Natural killer cell (primary cell): ENCODE results near the gene CEACAM5. TPM values are rescaled to one million over a fixed set of nuclear protein-coding genes. Genes with fewer than 3 reads are reported as not detected.
"Not testable (repeated sequence)": the region's sequence is repeated elsewhere in the genome, so short reads cannot be mapped to it uniquely, and the experiment has no call there.

Source experiments
- ATAC-seq, 3 donors: fragments of 150-1000 bp in 2 of 3; fragments of 200-7000 bp in 1 of 3; cut with Tn5 transposase; 1 replicate in 1 of 3; 2 replicates in 2 of 3; pipeline ENCODE4 v1.10.0; 2021; ENCODE audit warnings: mild to moderate bottlenecking in 2 of 3, moderate library complexity in 2 of 3
- DNase-seq, 2 donors: peaks; one replicate each; pipeline versions ENCODE4 v3.0.0 to v3.0.0-alpha.2; 2013 to 2021; ENCODE audit warnings: mixed read lengths in 1 of 2
- H3K27ac ChIP-seq: one replicate; pipeline ENCODE4 v1.5.1; 2013; ENCODE audit warnings: mild to moderate bottlenecking, low read length
- H3K27me3 ChIP-seq: one replicate; pipeline ENCODE4 v1.6.1; 2013; ENCODE audit warnings: low read length; ENCODE audit not compliant: control insufficient read depth, insufficient read depth
- H3K36me3 ChIP-seq: one replicate; pipeline ENCODE4 v1.6.1; 2013; ENCODE audit warnings: low read length; ENCODE audit not compliant: control insufficient read depth, insufficient read depth
- H3K4me1 ChIP-seq: one replicate; pipeline ENCODE4 v1.6.1; 2013; ENCODE audit warnings: low read length; ENCODE audit not compliant: control insufficient read depth, insufficient read depth
- H3K4me3 ChIP-seq: one replicate; pipeline ENCODE4 v1.5.1; 2013; ENCODE audit warnings: low read length
- H3K9me3 ChIP-seq: one replicate; pipeline ENCODE4 v1.6.1; 2013; ENCODE audit warnings: low read length; ENCODE audit not compliant: control insufficient read depth, insufficient read depth
- H3K27ac Mint-ChIP-seq, 2 donors: one replicate each; pipeline ENCODE4 v1.8.0; 2022; ENCODE audit warnings: mild to moderate bottlenecking in 2 of 2, mixed read lengths in 2 of 2, moderate library complexity in 1 of 2
- H3K27me3 Mint-ChIP-seq, 2 donors: one replicate each; pipeline ENCODE4 v1.8.0; 2022; ENCODE audit warnings: low read depth in 2 of 2, mixed read lengths in 2 of 2
- H3K36me3 Mint-ChIP-seq: one replicate; pipeline ENCODE4 v1.8.0; 2022; ENCODE audit warnings: mixed read lengths
- H3K4me1 Mint-ChIP-seq, 2 donors: one replicate each; pipeline ENCODE4 v1.8.0; 2022; ENCODE audit warnings: mixed read lengths in 2 of 2
- H3K4me3 Mint-ChIP-seq: one replicate; pipeline ENCODE4 v1.8.0; 2022; ENCODE audit warnings: mild to moderate bottlenecking, moderate library complexity, mixed read lengths
- H3K9me3 Mint-ChIP-seq, 2 donors: one replicate each; pipeline ENCODE4 v1.8.0; 2022; ENCODE audit warnings: mixed read lengths in 2 of 2
- WGBS: methylation state at CpG from one replicate; pipeline ENCODE4 v1.1.7; 2013; ENCODE audit warnings: missing lambda C conversion rate; ENCODE audit not compliant: insufficient coverage; 5-methylcytosine and 5-hydroxymethylcytosine counted together
- intact Hi-C: fragments of 100-400 bp; cut with micrococcal nuclease; formaldehyde crosslinking; loops from one replicate; pipeline ENCODE4 v1.14.2; 2022
- total RNA-seq, 4 donors: library from RNA; stranded (reverse); fragments of 120-200 nt in 1 of 4; gene quantifications; one replicate each; pipeline versions ENCODE4 v1.2.3 to v1.2.4, GENCODE V29; 2013 to 2022
- TF ChIP-seq, protein P1 (sequence below): fragments of 200-600 bp; IDR thresholded peaks from one replicate; pipeline ENCODE4 v1.8.0; 2022; ENCODE audit warnings: antibody characterized with exemption

The CEACAM5 gene
- total RNA-seq, 3 donors from 2014 or later (not counting 1 experiment from before 2014, with no cell fraction given), result not detected

DNA sequence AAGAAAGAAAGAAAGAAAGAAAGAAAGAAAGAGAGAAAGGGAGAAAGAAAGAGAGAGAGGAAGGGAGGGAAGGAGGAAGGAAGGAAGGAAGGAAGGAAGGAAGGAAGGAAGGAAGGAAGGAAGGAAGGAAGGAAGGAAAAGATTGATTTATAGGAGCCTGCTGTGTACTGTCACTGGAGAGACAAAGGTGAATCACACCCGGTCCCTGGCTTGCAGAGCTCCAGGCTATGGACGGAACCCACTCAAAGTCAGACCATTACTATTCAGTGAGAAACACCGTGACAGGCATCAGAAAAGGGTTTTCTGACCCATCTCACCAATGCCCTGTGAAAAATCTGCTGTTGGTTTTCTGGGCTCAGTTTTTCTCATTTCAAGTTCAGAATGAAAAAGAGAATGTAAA is 39.6 kb downstream of the CEACAM5 start:
- H3K36me3 ChIP-seq, result no peaks in the 10 kb centered on the region
- ATAC-seq (no peak), DNase-seq (no peak)
- TF ChIP-seq, protein P1, sequence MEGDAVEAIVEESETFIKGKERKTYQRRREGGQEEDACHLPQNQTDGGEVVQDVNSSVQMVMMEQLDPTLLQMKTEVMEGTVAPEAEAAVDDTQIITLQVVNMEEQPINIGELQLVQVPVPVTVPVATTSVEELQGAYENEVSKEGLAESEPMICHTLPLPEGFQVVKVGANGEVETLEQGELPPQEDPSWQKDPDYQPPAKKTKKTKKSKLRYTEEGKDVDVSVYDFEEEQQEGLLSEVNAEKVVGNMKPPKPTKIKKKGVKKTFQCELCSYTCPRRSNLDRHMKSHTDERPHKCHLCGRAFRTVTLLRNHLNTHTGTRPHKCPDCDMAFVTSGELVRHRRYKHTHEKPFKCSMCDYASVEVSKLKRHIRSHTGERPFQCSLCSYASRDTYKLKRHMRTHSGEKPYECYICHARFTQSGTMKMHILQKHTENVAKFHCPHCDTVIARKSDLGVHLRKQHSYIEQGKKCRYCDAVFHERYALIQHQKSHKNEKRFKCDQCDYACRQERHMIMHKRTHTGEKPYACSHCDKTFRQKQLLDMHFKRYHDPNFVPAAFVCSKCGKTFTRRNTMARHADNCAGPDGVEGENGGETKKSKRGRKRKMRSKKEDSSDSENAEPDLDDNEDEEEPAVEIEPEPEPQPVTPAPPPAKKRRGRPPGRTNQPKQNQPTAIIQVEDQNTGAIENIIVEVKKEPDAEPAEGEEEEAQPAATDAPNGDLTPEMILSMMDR, result no peak
- Mint-ChIP-seq H3K4me3 (no peak overlapping the region), H3K36me3 (no peaks in the 10 kb centered on the region), H3K9me3 (no peaks in the 10 kb centered on the region), H3K4me1 (peaks cover 0 to 6% of the 10 kb centered on the region in 2 donors), H3K27me3 (peaks cover 37 to 65% of the 10 kb centered on the region in 2 donors), H3K27ac (no peak overlapping the region)
- H3K27me3 ChIP-seq, result peaks cover 1% of the 10 kb centered on the region
- no peak overlapping the region for H3K27ac ChIP-seq
- no peaks in the 10 kb centered on the region for H3K9me3 ChIP-seq
- intact Hi-C loops, result no loop called here
- H3K4me1 ChIP-seq, result no peaks in the 10 kb centered on the region
- no peak overlapping the region for H3K4me3 ChIP-seq
- 76% methylated on average over 3 of the region's 3 CpGs for WGBS

DNA sequence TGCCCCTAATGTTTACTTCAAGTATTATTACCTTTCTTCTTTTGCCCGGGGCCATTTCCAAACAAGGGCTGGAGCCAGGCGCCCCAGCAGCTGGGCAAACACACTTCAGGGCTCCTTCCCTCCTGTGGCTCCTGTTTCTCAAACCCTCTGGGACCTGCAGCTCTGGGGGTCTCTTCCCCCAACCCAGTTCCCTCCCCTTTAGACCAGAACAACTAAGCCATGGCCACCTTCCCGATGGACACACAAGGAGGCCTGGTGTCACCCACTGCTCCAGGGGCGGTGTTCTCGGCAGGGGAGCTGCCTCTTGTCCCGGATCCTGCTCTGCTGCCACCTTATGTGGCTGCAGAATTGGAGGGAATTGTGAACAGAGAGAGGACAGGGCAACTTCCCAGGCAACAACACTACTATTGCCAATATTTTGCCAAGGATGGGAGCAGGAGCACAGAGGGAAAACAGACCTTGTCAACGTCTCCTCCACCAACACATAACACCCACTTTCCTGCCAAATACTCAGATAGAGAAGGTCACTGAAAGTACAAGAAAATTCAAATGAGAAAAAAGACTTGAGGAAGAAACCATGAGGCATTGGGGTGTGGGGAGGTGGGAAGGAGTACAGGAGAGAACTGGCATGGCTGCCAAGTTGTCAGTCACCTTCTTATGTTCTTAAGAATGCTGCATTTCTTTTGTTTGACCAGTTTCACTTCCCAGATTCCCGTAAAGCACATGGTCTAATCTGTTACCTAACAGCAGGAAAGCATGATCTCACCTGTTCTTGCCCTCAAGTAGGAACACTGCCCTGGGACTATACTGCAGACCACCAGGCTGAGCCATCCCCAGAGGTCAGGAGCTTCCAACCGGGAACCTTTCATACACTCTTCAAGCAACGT is 42.1 kb downstream of the CEACAM5 start:
- ATAC-seq, H3K27ac Mint-ChIP-seq, intact Hi-C loops, H3K36me3 Mint-ChIP-seq, H3K9me3 ChIP-seq, H3K36me3 ChIP-seq, DNase-seq, H3K27ac ChIP-seq, H3K4me3 Mint-ChIP-seq, H3K4me1 ChIP-seq, H3K27me3 ChIP-seq, H3K4me3 ChIP-seq, H3K9me3 Mint-ChIP-seq: not testable (repeated sequence)
- 79% methylated on average over 4 of the region's 10 CpGs for WGBS
- peaks cover 36 to 65% of the 10 kb centered on the region in 2 donors for H3K27me3 Mint-ChIP-seq
- peaks cover 7 to 12% of the 10 kb centered on the region in 2 donors for H3K4me1 Mint-ChIP-seq

DNA sequence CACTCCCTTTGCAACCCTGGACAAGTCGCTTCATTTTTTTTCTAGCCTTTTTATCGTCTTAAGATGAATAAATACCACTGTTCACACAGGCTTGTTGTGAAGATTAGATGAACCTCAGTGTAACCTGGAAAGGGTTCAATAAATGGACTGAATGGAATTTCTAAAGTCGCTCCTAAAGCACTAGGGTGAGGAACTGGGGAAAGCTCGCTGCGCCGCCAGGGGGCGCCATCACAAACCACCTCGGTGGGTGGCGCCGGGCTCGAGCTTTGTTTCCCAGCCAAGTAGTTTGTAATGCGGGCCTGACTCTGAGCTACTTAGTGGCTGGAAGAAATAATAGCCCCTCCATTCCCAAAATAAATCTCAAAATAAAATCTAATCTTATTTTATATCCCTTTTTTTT is 44.7 kb downstream of the CEACAM5 start:
- 12% methylated on average over 11 of the region's 12 CpGs for WGBS

More for the DNA sequence above, 44.7 kb downstream of the CEACAM5 start:
- H3K9me3 Mint-ChIP-seq, result no peaks in the 10 kb centered on the region
- H3K4me3 Mint-ChIP-seq, result no peak overlapping the region
- peaks cover 5 to 7% of the 10 kb centered on the region in 2 donors for H3K4me1 Mint-ChIP-seq
- intact Hi-C loops, result loop anchor here (1.0 kb wide), 1 partner anchor 32 kb away; no protein-coding TSS in a partner anchor
- ATAC-seq (peak in 2 of 3 donors; percentile 40 to 60), DNase-seq (peak; percentile 55 to 86)
- Histone ChIP-seq H3K4me3 (no peak overlapping the region), H3K4me1 (no peaks in the 10 kb centered on the region), H3K27me3 (peaks cover 2% of the 10 kb centered on the region), H3K36me3 (no peaks in the 10 kb centered on the region), H3K27ac (no peak overlapping the region), H3K9me3 (no peaks in the 10 kb centered on the region)
- peaks cover 21 to 45% of the 10 kb centered on the region in 2 donors for H3K27me3 Mint-ChIP-seq
- no peaks in the 10 kb centered on the region for H3K36me3 Mint-ChIP-seq
- no peak overlapping the region for H3K27ac Mint-ChIP-seq
- TF ChIP-seq, protein P1, result peak; percentile 68
